ENCODE results near the gene PLEKHA4.

DNA sequence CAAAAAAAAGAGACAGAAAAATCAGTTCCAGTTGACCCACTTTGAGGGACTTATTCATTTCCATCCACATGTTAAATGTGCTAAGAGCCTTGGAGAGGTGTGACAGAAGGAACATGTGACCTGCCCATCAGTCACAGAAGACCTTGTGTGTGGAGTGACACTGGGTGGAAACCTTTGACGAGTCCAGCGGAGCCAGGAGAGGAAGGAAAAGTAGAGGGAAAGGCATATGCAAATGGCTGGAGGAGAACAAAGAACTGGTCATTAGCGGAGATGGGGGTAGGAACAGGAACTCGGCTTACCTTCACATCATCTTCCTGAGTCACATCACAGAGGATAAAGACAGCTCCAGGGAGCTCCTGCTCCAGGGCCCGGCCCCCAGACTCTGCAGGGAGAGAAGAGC is 34.4 kb downstream of the PLEKHA4 start:
- TF ChIP-seq EGR1 (IDR thresholded peaks at IDR 0.05) (no peak), RAD21 (IDR thresholded peaks at IDR 0.05; ENCODE audit: low read depth) (no peak), TEAD4 (IDR thresholded peaks at IDR 0.05) (no peak), NFIC (IDR thresholded peaks at IDR 0.05) (no peak), TAF1 (IDR thresholded peaks at IDR 0.05; ENCODE audit: low read depth) (no peak)
- TF ChIP-seq, protein P1, sequence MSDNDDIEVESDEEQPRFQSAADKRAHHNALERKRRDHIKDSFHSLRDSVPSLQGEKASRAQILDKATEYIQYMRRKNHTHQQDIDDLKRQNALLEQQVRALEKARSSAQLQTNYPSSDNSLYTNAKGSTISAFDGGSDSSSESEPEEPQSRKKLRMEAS (IDR thresholded peaks at IDR 0.05): no peak
- TF ChIP-seq, protein P2, sequence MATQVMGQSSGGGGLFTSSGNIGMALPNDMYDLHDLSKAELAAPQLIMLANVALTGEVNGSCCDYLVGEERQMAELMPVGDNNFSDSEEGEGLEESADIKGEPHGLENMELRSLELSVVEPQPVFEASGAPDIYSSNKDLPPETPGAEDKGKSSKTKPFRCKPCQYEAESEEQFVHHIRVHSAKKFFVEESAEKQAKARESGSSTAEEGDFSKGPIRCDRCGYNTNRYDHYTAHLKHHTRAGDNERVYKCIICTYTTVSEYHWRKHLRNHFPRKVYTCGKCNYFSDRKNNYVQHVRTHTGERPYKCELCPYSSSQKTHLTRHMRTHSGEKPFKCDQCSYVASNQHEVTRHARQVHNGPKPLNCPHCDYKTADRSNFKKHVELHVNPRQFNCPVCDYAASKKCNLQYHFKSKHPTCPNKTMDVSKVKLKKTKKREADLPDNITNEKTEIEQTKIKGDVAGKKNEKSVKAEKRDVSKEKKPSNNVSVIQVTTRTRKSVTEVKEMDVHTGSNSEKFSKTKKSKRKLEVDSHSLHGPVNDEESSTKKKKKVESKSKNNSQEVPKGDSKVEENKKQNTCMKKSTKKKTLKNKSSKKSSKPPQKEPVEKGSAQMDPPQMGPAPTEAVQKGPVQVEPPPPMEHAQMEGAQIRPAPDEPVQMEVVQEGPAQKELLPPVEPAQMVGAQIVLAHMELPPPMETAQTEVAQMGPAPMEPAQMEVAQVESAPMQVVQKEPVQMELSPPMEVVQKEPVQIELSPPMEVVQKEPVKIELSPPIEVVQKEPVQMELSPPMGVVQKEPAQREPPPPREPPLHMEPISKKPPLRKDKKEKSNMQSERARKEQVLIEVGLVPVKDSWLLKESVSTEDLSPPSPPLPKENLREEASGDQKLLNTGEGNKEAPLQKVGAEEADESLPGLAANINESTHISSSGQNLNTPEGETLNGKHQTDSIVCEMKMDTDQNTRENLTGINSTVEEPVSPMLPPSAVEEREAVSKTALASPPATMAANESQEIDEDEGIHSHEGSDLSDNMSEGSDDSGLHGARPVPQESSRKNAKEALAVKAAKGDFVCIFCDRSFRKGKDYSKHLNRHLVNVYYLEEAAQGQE (IDR thresholded peaks at IDR 0.05; ENCODE audit: low read depth): no peak
